GM21825 (cell line): ENCODE data around the gene FBXW12.

ENCODE experiments used
- ATAC-seq: cut with Tn5 transposase; IDR thresholded peaks from one replicate; pipeline ENCODE4 v1.9.1; 2021; ENCODE audit warnings: mild to moderate bottlenecking, moderate library complexity; ENCODE audit not compliant: unreplicated experiment

Gene FBXW12

GRCh38 chr3:48434591-48435222 is 62.7 kb downstream of the FBXW12 start:
- ATAC-seq, result no peak

- no peak for ATAC-seq
Measured at GRCh38 chr3:48435223-48435595, 63.2 kb downstream of the FBXW12 start.

- ATAC-seq, result no peak
Measured at GRCh38 chr3:48435774-48436476, 63.9 kb downstream of the FBXW12 start.

- ATAC-seq, result no peak
Measured at GRCh38 chr3:48436477-48436787, 64.4 kb downstream of the FBXW12 start.

- no peak for ATAC-seq
Measured at GRCh38 chr3:48436855-48437254, 64.8 kb downstream of the FBXW12 start.

GRCh38 chr3:48437812-48438211 is 65.8 kb downstream of the FBXW12 start:
- no peak for ATAC-seq

- peak; percentile 95 for ATAC-seq
Measured at GRCh38 chr3:48439820-48440589, 68.0 kb downstream of the FBXW12 start, which contains the start of the genes CCDC51 and TMA7. Gene CCDC51, minus strand, starts transcription at chr3:48440119. Its CDS starts 4,991 bp downstream, at chr3:48435128. Gene TMA7, plus strand, starts transcription at chr3:48440257. Its CDS starts 40 bp downstream, at chr3:48440297.

GRCh38 chr3:48440590-48440958 is 68.6 kb downstream of the FBXW12 start:
- ATAC-seq, result peak; percentile 1

- ATAC-seq, result no peak
Measured at GRCh38 chr3:48441940-48442339, 69.9 kb downstream of the FBXW12 start.
